ENCODE data around the gene INSC.
"Not testable (repeated sequence)": the region's sequence is repeated elsewhere in the genome, so short reads cannot be mapped to it uniquely, and the experiment has no call there.

Gene INSC

DNA sequence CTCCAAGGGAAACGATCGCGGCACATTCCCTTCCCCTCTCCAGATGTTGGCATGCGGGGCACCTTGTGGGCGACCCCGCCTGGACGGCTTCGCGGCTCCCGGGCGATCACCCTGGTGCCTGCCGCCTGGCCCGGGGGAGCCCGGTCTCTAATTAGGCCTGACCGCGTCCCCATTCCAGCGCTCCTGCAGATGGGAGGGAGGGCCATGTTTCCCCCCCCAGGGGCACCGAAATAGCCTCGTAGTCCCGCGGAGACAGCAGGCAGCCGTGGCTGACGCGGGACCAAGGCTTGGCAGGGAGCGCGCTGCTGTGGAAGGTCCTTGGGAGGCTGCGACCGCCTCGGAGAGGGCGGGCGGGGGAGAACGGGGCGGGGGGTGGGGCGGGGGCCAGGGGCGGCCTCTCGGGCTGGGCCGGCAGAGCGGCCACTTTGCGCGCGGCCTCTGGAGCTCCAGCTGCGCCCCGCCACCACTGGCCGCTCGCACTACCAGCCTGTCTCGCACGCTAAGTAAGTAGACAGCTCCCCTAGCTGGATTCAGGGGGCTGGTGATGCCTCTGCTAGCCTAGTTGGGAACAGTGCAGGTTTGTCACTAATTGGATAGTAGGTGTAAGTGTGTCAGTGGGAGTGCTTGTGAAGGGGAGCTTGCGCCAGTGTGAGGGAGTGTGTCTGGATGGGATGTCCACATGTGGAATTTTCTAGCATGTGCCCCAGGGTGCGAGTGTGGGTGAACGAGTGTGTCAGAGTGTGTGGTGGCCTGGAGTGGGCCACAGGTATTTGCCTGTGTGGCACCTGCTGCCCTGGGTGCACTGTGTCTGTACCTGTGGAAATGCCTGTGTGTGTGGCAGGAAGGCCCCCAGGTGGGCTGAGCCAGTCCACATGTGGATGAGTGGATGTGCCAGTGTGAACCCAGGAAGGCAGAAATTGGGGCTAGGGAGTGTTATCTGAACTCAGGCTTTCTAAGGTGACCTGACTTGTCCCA is at the start of gene INSC:
Gene INSC, plus strand, starts transcription at position 423 of the 975 bp plus-strand sequence. CDS start 34,252 bp downstream, outside the sequence.
- no peak for DNase-seq

DNA sequence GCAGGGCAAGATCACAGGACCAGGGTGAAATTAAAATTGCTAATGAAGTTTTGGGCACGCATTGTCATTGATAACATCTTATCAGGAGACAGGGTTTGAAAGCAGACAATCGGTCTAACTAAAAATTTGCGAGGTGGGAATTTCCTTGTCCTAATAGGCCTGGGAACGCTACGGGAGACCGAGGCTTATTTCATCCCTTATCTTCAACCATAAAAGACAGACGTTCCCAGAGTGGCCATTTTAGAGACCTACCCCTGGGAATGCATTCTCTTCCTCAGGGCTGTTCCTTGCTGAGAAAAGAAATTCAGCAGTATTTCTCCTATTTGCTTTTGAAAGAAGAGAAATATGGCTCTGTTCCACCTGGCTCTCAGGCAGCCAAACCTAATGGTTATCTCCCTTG is 45.0 kb upstream of the INSC start:
- DNase-seq: not testable (repeated sequence)

DNA sequence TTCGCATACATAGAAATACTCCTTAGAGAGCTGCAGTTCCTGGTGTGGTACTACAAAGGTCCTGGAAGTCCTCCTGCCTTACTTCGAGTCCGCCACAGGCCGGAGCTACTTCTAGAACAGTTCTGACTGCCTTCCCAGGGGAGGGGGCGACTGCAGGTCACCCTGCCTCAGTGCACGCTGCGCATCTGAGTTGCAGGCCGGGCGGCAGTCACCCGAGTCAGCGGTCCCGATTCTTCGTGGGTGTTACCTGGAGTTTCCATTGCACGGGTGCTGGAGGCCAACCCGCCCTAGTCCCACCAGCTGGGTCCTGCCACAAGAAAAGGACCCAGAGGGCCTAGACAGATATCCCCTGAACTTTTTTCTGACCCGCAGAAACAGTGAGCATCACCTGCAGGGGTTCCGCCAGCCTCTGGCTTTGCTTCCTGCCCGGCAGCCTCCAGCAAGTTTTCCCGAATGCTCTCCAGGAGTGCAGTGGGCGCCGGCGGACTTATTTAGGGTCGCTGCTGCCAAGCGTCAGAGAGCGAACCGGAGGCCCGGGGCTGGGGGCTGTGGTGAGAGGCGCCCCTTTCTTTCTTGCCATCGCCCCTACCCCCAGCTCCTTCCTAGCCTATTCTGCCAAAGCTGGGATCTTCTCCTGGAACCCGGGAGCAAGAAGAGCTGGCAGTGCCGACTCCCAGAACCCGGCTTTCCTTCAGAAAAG is 43.0 kb upstream of the INSC start:
- no peak for DNase-seq

DNA sequence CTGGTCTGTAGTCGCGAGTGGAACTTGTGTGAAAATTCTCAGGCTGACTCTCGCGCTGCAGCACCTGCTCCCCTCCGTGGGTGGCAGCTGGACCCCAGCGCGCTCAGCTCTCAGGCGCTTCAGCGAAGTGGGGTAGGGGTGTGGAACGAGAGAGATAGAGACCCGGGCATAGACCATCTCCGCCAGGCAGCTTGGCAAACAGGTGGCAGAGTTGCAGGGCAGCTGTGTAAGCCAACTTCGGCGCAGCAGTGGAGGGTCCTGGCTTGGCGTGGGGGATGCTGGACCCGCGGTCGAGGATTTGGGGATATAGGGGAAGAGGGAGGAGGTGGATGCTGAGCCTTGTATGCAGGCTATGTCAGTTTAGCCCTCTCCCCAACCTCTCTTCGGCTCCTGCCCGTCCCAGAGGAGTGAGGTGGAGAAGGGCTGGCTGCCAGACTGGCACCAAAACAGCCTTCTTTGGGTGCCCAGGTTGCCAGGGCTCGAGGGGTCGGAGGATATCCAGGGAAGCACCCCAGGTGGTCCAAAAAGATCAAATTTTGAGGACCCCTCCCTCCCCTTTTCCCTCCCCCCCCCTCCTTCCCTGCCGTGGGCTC is 42.1 kb upstream of the INSC start:
- no peak for DNase-seq

GRCh38 chr11:15073361-15074205 is 41.1 kb upstream of the INSC start, which contains the start of gene CALCB:
TSS of gene CALCB (plus strand) at chr11:15073593. CDS start at chr11:15074719, 1,126 bp downstream.
- DNase-seq: peak; percentile 30 to 53

DNA sequence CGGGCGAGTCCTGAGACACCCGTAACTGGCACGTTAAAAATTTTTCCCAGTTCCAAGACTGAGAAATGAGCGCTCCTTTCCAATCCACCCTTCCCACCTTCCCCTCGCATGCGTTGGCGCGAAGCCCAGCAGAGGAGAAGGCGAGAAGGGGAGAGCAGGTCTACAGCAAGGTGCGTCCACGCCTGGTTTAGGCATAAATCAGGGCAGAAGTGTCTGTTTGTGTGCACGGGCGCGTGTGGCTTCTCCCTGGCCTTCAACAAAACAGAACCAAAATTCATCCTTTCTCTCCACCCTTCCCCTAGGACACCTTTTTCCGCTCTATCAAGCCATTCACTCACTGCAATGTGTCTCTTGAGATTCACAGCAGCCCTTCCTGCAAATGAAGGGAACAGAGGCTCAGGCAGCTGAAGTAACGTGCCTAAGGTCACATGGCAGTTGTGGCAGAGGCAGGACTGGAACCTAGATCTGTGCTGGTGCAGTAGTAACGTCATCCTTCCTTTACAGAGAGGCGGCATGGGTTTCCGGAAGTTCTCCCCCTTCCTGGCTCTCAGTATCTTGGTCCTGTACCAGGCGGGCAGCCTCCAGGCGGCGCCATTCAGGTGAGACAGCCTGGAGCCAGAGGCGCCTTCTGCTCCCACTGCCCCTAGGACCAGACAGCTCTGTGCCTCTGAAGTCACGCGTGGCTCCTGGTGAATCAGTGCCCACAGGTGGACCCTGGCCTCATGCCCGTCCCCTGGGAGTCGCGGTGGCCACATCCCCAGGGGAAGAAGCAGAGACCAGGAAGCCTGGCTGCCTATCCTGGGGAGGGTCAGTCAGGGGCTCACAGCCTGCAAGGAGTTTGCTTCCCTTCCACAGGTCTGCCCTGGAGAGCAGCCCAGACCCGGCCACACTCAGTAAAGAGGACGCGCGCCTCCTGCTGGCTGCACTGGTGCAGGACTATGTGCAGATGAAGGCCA is 40.2 kb upstream of the INSC start:
- DNase-seq: peak; percentile 84 to 87

GRCh38 chr11:15075162-15075526 is 39.6 kb upstream of the INSC start:
- no peak for DNase-seq

DNA sequence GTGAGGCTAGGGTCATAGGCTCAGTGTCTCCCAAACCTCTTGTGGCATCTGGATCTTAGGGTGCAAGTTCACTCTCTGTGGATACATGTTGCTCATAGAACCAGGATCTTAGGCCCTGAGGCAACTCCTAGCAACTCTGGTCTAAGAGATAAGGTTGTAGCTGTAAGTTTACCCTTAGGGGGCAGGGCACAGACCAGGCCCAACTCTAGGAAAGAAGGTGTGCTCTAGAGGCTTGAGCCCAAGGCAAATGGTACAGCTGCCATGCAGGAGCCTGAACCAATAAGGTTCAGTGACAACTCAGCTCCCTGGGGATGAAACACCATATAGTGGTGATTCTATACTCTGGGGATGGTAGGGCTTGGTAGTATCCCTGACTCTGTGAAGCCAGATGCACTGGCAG is 23.5 kb upstream of the INSC start:
- DNase-seq: no peak

GRCh38 chr11:15091625-15092024 is 23.1 kb upstream of the INSC start:
- DNase-seq: no peak

DNA sequence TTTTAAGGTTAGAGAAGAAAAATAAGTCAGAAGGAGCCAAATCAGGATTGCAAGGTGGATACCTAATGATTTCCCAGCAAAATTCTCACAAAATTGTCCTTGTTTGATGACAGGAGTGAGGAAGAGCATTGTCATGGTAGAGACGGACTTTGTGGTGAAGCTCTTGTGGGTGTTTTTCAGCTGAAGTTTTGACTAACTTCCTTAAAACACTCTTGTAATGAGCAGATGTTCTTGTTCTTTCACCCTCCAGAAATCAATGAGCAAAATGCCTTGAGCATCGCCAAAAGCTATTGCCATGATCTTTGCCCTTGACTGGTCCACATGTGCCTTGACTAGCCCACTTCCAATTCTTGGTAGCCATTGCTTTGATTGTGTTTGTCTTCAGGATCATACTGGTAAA is 21.3 kb upstream of the INSC start:
- no peak for DNase-seq

- no peak for DNase-seq
These were observed 18.9 kb upstream of the INSC start for GRCh38 chr11:15095736-15096228.

- no peak for DNase-seq
These were observed 17.3 kb upstream of the INSC start for GRCh38 chr11:15097411-15097810.

DNA sequence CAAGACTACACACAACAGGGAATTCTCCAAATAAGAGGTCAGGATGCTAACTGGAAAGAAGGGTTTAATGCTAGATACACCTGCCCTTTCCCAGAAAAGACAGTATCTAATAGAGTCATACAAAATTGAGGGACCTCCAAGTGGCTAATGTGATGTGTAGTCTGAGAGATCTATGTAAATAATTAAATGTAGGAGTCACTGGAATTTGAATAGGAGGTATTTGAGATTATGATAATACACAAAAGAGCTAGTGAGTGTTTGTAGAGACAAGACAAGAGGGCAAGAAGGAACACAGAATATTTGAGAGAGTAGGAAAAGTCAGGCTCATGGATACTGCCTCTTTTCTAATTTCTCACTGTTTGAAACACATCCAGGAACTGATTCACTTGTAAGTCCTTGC is 15.5 kb upstream of the INSC start:
- DNase-seq: no peak

GRCh38 chr11:15101072-15101709 is 13.5 kb upstream of the INSC start:
- DNase-seq: peak; percentile 43 to 62

DNA sequence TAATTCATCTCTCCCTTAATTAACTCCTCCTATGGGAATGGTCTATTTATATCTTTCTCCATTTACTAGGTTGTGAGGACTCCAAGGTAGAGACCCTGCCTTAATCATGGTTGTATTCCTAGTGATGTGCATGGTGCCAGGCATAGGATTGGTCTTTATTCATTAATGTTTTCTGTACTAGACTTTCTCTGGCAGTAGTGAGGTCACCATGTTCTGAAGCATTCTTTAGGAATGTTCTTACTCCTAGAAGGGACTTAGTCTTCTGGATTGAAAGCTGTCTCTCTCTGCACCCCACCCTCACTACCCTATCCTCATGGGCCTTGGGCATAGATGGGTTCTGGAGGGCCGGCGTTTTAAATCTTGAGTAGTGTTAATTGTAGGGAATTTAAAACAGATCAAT is 10.6 kb upstream of the INSC start:
- DNase-seq: no peak

DNA sequence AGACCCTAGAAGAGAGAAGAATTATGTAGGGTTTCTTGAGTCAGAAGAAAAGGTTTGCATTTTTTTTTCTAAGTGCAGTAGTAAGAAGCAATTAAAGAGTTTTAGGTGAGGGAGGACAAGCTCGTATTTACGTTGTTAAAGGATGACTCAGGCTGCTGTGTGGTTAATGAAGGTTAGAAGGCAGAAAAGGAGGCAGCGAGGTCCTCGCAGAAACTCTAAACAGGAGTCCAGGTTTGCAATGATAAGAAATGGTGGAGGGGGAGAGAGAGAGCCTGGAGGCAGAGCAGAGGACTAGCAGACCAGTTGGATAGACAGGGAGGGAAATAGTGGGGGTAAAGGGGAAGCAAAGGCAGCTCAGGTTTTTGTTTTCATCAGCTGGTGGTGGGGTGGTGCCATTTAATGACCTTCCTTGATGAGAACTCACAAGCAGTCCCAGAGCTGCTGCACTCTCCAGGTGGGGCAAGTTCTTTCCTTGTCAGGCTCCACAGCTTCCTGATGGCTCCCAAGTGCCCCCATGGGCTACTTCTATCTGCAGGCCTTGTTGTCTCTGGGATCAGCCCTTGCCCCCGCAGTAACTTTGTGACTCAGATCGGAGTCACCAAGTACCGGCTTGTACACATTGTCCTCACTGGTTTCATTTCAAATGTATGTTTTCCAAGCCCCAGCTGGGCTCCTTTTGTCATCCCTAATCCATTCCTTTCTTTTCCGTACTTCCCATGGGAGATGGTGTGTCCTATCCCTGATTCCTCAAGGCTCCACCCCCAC is 8.3 kb upstream of the INSC start:
- no peak for DNase-seq

DNA sequence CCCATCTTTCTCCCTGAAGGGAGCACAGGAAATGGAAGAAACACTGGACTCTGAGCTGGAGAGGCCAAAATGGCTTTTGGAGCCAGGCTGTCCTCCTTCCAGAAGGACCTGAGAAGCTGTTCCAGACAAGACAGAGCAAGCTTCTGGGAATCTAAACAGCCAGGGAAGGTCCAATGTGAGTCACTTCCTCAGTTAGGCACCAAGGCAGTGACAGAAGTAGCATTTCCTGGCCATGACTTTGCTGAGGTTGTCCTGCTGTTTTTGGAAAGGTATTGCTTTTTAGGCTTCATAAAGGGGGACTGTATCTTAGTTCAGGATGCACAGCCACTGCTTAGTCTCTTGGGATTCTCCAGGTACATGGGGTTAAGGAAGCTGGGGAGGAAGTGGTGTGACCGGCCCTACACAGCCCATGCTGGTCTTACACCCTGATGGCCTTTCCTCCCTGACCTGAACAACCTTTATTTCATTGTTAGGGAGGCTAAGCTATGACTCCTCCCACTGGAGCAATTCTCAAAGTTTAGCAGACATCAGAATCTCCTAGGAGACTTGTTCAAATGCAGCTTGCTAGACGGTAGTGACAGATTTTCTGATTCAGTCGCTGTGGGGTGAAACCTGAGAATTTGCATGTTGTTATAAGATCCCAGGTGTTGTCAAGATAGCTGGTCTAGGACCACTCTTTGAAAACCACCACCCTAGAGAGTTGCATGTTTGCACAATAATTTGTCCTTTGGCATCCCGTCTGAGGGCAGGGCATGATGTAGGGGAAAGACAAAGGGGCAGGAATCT is 6.8 kb upstream of the INSC start:
- DNase-seq: no peak

DNA sequence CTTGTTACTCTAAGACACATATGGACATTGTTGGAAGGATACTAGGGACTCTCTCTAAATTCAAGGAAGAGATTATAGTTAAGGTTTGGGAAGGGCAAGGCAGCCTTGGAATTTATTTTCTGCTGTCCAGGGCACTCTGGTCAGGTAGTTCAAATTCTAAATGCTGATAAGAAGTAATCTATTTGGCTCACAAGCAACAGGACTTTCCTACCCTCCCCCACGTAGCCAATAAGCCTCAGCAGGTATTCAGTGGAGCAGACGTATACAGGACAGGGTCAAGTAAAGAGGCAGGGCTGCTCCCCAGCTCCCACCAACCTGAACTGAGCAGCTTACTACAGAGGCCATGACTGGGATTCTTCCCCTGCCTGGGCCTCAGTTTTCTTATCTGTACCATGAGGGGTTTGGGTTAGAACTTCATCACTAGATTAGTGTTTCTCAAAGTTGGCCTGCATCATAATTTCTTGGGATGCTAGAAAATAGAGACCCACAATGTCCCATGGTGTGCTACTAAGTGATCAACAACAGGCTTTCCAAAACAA is 6.1 kb upstream of the INSC start:
- DNase-seq: no peak

GRCh38 chr11:15109602-15110001 is 5.1 kb upstream of the INSC start:
- DNase-seq: no peak

Measured in NCI-H2081 (cell line).